Progenitor cell of endocrine pancreas (in vitro differentiated cells): Measurements from ENCODE around the gene GNAZ. TPM values are rescaled to one million over a fixed set of nuclear protein-coding genes. Genes with fewer than 3 reads are reported as not detected.

Experiments used
- DNase-seq: peaks from one replicate; pipeline ENCODE4 v3.0.0; 2021; ENCODE audit warnings: low spot score; ENCODE audit not compliant: unreplicated experiment
- H3K27ac Mint-ChIP-seq: 2 replicates; pipeline ENCODE4 v1.8.0; 2021; ENCODE audit warnings: mild to moderate bottlenecking, moderate library complexity, mixed read lengths
- H3K27me3 Mint-ChIP-seq: 2 replicates; pipeline ENCODE4 v1.8.0; 2021; ENCODE audit warnings: mixed read lengths
- H3K36me3 Mint-ChIP-seq: 2 replicates; pipeline ENCODE4 v1.8.0; 2022; ENCODE audit warnings: mixed read lengths; ENCODE audit not compliant: insufficient read depth
- H3K4me1 Mint-ChIP-seq: 2 replicates; pipeline ENCODE4 v1.8.0; 2021; ENCODE audit warnings: low read depth, mixed read lengths
- H3K4me3 Mint-ChIP-seq: 2 replicates; pipeline ENCODE4 v1.8.0; 2021; ENCODE audit warnings: low read depth, mild to moderate bottlenecking, moderate library complexity, mixed read lengths
- H3K9me3 Mint-ChIP-seq: 2 replicates; pipeline ENCODE4 v1.8.0; 2021; ENCODE audit warnings: low read depth, mixed read lengths
- CTCF ChIP-seq: fragments of 200-600 bp; sonication (generic); IDR thresholded peaks from one replicate; pipeline ENCODE4 v1.5.0; 2021; ENCODE audit warnings: antibody characterized with exemption, mild to moderate bottlenecking; ENCODE audit not compliant: unreplicated experiment
- total RNA-seq: library from RNA; stranded (reverse); gene quantifications from 2 replicates; pipeline ENCODE4 v1.2.1, GENCODE V29; 2021

Gene GNAZ
- total RNA-seq, 1 donor from 2014 or later: 19.2 TPM

DNA sequence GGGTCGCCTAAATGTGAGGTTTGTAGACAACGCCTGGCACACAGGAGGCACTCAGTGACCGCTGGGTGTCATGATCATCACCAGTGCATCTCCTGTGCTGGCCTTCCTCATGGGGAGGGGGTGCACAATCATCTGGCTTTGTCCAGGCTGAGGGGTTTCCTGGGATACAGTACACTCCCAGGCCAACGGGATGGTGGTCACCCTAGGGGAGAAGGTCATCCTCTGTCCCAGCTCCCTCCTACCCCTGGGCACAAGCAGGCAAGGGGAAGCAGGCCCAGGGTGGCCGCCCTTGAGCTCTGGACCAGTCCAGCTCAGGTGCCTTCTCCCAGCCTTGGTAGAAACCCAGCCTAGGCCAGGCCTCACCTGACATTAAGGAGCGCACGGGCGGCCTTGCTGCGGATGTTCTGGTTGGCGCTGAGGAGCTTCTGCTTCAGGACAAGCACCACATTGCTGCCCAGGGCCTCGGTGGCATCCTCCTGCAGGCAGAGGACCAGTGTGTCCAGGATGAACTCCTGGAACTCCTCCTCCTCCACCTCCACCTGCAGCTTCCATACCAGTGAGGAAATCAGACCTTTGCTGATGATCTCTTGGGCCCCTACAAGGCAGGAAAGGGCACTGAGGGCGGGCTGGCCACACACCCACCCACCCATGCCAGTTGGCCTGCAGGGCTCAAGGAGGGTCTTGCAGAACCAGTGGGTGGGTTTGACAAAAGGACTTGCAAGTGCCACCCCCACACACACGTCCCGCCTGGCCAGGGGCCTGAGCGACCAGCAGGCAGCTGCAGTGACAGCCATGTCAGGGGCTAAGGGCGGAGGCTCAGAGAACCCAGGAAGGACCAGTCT is 6.6 kb upstream of the GNAZ start:
- TF ChIP-seq CTCF: no peak
- Mint-ChIP-seq H3K4me1 (no peaks in the 10 kb centered on the region), H3K36me3 (no peaks in the 10 kb centered on the region), H3K4me3 (no peak overlapping the region), H3K27me3 (peaks cover 38% of the 10 kb centered on the region), H3K9me3 (no peaks in the 10 kb centered on the region), H3K27ac (no peak overlapping the region)
- no peak for DNase-seq

GRCh38 chr22:23064381-23065068 is 5.8 kb upstream of the GNAZ start:
- Mint-ChIP-seq H3K27ac (no peak overlapping the region), H3K4me3 (no peak overlapping the region), H3K27me3 (peaks cover 44% of the 10 kb centered on the region), H3K36me3 (no peaks in the 10 kb centered on the region), H3K9me3 (no peaks in the 10 kb centered on the region), H3K4me1 (peaks cover 1% of the 10 kb centered on the region)
- DNase-seq: peak; percentile 6
- TF ChIP-seq CTCF: no peak

GRCh38 chr22:23065069-23065451 is 5.3 kb upstream of the GNAZ start:
- H3K36me3 Mint-ChIP-seq: no peaks in the 10 kb centered on the region
- TF ChIP-seq CTCF: no peak

GRCh38 chr22:23065495-23066122 is 4.7 kb upstream of the GNAZ start:
- H3K4me3 Mint-ChIP-seq: no peak overlapping the region
- no peak for TF ChIP-seq CTCF
- no peaks in the 10 kb centered on the region for H3K36me3 Mint-ChIP-seq
- no peak for DNase-seq
- H3K27me3 Mint-ChIP-seq: peaks cover 42% of the 10 kb centered on the region
- H3K9me3 Mint-ChIP-seq: no peaks in the 10 kb centered on the region
- no peak overlapping the region for H3K27ac Mint-ChIP-seq
- H3K4me1 Mint-ChIP-seq: peaks cover 4% of the 10 kb centered on the region

More at GRCh38 chr22:23065069-23065451, 5.3 kb upstream of the GNAZ start:
- no peak overlapping the region for H3K4me3 Mint-ChIP-seq
- H3K27me3 Mint-ChIP-seq: peaks cover 44% of the 10 kb centered on the region
- no peak overlapping the region for H3K27ac Mint-ChIP-seq
- no peaks in the 10 kb centered on the region for H3K9me3 Mint-ChIP-seq
- peaks cover 4% of the 10 kb centered on the region for H3K4me1 Mint-ChIP-seq
- peak; percentile 6 for DNase-seq
